H9 (cell line): ENCODE results near the gene PLPP6. TPM values are rescaled to one million over a fixed set of nuclear protein-coding genes. Genes with fewer than 3 reads are reported as not detected.

ENCODE experiments used
- DNase-seq: peaks from one replicate; pipeline ENCODE4 v3.0.0-alpha.2; 2017
- H2AFZ ChIP-seq: one replicate; pipeline ENCODE4 v1.6.1; 2013; ENCODE audit warnings: mild to moderate bottlenecking, low read length, control low read depth, moderate library complexity
- H2AK5ac ChIP-seq: 2 replicates; pipeline ENCODE4 v1.6.1; 2013; ENCODE audit warnings: low read length, control low read depth, mixed read lengths; ENCODE audit not compliant: insufficient read length
- H2BK120ac ChIP-seq: one replicate; pipeline ENCODE4 v1.6.1; 2013; ENCODE audit warnings: low read depth, mild to moderate bottlenecking, low read length, control low read depth, inconsistent platforms; ENCODE audit not compliant: poor library complexity, severe bottlenecking
- H2BK12ac ChIP-seq: 2 replicates; pipeline ENCODE4 v1.6.1; 2013; ENCODE audit warnings: low read length, control low read depth, mixed read lengths, low read depth; ENCODE audit not compliant: insufficient read length
- H2BK15ac ChIP-seq: 2 replicates; pipeline ENCODE4 v1.6.1; 2013; ENCODE audit warnings: low read depth, low read length, control low read depth
- H2BK20ac ChIP-seq: one replicate; pipeline ENCODE4 v1.6.1; 2013; ENCODE audit warnings: low read depth, mild to moderate bottlenecking, low read length, control low read depth, inconsistent platforms; ENCODE audit not compliant: poor library complexity, severe bottlenecking
- H2BK5ac ChIP-seq: 2 replicates; pipeline ENCODE4 v1.6.1; 2013; ENCODE audit warnings: low read length, control low read depth, mixed read lengths; ENCODE audit not compliant: insufficient read length
- H3K14ac ChIP-seq: 2 replicates; pipeline ENCODE4 v1.6.1; 2013; ENCODE audit warnings: low read length, control low read depth; ENCODE audit not compliant: insufficient read depth
- H3K18ac ChIP-seq: 2 replicates; pipeline ENCODE4 v1.6.1; 2013; ENCODE audit warnings: low read depth, mild to moderate bottlenecking, mixed read lengths, low read length, control low read depth; ENCODE audit not compliant: insufficient read length
- H3K23ac ChIP-seq: 2 replicates; pipeline ENCODE4 v1.6.1; 2013; ENCODE audit warnings: low read length, control low read depth, mixed read lengths, low read depth; ENCODE audit not compliant: insufficient read length
- H3K23me2 ChIP-seq: 2 replicates; pipeline ENCODE4 v1.6.1; 2013; ENCODE audit warnings: low read depth, mild to moderate bottlenecking, mixed read lengths, low read length, control low read depth; ENCODE audit not compliant: insufficient read length, poor library complexity, severe bottlenecking
- H3K27ac ChIP-seq: 2 replicates; pipeline ENCODE4 v1.5.1; 2013; ENCODE audit warnings: low read length, control low read depth, mixed read lengths, low read depth; ENCODE audit not compliant: insufficient read length
- H3K27me3 ChIP-seq: 2 replicates; pipeline ENCODE4 v1.6.1; 2013; ENCODE audit warnings: low read length, control low read depth, inconsistent platforms; ENCODE audit not compliant: insufficient read depth
- H3K4ac ChIP-seq: 2 replicates; pipeline ENCODE4 v1.6.1; 2013; ENCODE audit warnings: low read depth, mild to moderate bottlenecking, control low read depth, inconsistent platforms, low read length, moderate library complexity
- H3K4me1 ChIP-seq: 2 replicates; pipeline ENCODE4 v1.6.1; 2013; ENCODE audit warnings: low read length, control low read depth, inconsistent platforms; ENCODE audit not compliant: insufficient read depth
- H3K4me2 ChIP-seq: 2 replicates; pipeline ENCODE4 v1.6.1; 2013; ENCODE audit warnings: low read length, control low read depth, mixed read lengths; ENCODE audit not compliant: insufficient read length, insufficient read depth
- H3K56ac ChIP-seq: 2 replicates; pipeline ENCODE4 v1.6.1; 2013; ENCODE audit warnings: low read depth, mild to moderate bottlenecking, mixed read lengths, low read length, control low read depth; ENCODE audit not compliant: insufficient read length
- H3K79me1 ChIP-seq: 2 replicates; pipeline ENCODE4 v1.6.1; 2013; ENCODE audit warnings: low read depth, mild to moderate bottlenecking, moderate library complexity, low read length, control low read depth, inconsistent platforms; ENCODE audit not compliant: insufficient read depth, poor library complexity, severe bottlenecking
- H3K79me2 ChIP-seq: 2 replicates; pipeline ENCODE4 v1.6.1; 2013; ENCODE audit warnings: low read length, control low read depth, inconsistent platforms; ENCODE audit not compliant: insufficient read depth
- H3K9ac ChIP-seq: 2 replicates; pipeline ENCODE4 v1.6.1; 2013; ENCODE audit warnings: low read length, control low read depth, mixed read lengths; ENCODE audit not compliant: insufficient read length; ENCODE audit errors: extremely low read depth
- H3K9me3 ChIP-seq: one replicate; pipeline ENCODE4 v1.6.1; 2013; ENCODE audit warnings: low read depth, low read length, inconsistent platforms; ENCODE audit not compliant: control insufficient read depth
- H3T11ph ChIP-seq: one replicate; pipeline ENCODE4 v1.6.1; 2013; ENCODE audit warnings: mild to moderate bottlenecking, low read length, control low read depth, inconsistent platforms
- H4K20me1 ChIP-seq: one replicate; pipeline ENCODE4 v1.6.1; 2013; ENCODE audit not compliant: control insufficient read depth, insufficient read length, insufficient read depth
- H4K5ac ChIP-seq: 2 replicates; pipeline ENCODE4 v1.6.1; 2013; ENCODE audit warnings: low read depth, mild to moderate bottlenecking, mixed read lengths, low read length, control low read depth; ENCODE audit not compliant: insufficient read length
- H4K8ac ChIP-seq: replicated peaks from 2 replicates; pipeline ENCODE4 v1.6.1; 2013; ENCODE audit warnings: low read length, control low read depth, mixed read lengths, low read depth; ENCODE audit not compliant: insufficient read length
- H4K91ac ChIP-seq: 2 replicates; pipeline ENCODE4 v1.6.1; 2013; ENCODE audit warnings: low read depth, mild to moderate bottlenecking, moderate library complexity, mixed read lengths, low read length, control low read depth; ENCODE audit not compliant: insufficient read length
- H3K27ac Mint-ChIP-seq, 3 experiments: 2 replicates in 2 of 3; 3 replicates in 1 of 3; pipeline ENCODE4 v1.8.0; 2020 to 2021; ENCODE audit warnings: mixed read lengths in 3 of 3, mild to moderate bottlenecking in 1 of 3, moderate library complexity in 1 of 3
- H3K27me3 Mint-ChIP-seq: 2 replicates; pipeline ENCODE4 v1.8.0; 2021; ENCODE audit warnings: low read depth, mild to moderate bottlenecking, moderate library complexity, mixed read lengths
- H3K36me3 Mint-ChIP-seq, 3 experiments: 2 replicates in 2 of 3; 3 replicates in 1 of 3; pipeline ENCODE4 v1.8.0; 2020 to 2021; ENCODE audit warnings: low read depth in 3 of 3, mixed read lengths in 3 of 3; ENCODE audit not compliant: insufficient read depth in 1 of 3
- H3K4me1 Mint-ChIP-seq, 2 experiments: 2 replicates each; pipeline ENCODE4 v1.8.0; 2020; ENCODE audit warnings: mixed read lengths in 2 of 2
- H3K4me3 Mint-ChIP-seq, 2 experiments: 2 replicates in 1 of 2; 3 replicates in 1 of 2; pipeline ENCODE4 v1.8.0; 2020 to 2021; ENCODE audit warnings: mild to moderate bottlenecking in 2 of 2, mixed read lengths in 2 of 2, moderate library complexity in 1 of 2
- H3K9me3 Mint-ChIP-seq, 2 experiments: 2 replicates in 1 of 2; 3 replicates in 1 of 2; pipeline ENCODE4 v1.8.0; 2020; ENCODE audit warnings: mild to moderate bottlenecking in 2 of 2, mixed read lengths in 2 of 2, moderate library complexity in 1 of 2
- CTCF ChIP-seq: fragments of 200-600 bp; sonication (generic); conservative IDR thresholded peaks from 3 replicates; pipeline ENCODE4 v1.8.0; 2021; ENCODE audit warnings: antibody characterized with exemption, mild to moderate bottlenecking
- WGBS: extraction: QIAGEN DNeasy Blood & Tissue Kit; methylation state at CpG from one replicate; pipeline ENCODE4 v1.1.7; 2013; ENCODE audit warnings: missing lambda C conversion rate, low lambda C conversion rate, mixed read lengths; ENCODE audit not compliant: insufficient read length; ENCODE audit errors: extremely low coverage; 5-methylcytosine and 5-hydroxymethylcytosine counted together
- total RNA-seq: library from RNA; stranded (reverse); gene quantifications from 2 replicates; pipeline ENCODE4 v1.2.1, GENCODE V29; 2021

Gene PLPP6
- total RNA-seq, 1 experiment from 2014 or later, result 7.6 TPM

- H2BK20ac ChIP-seq, result no peak overlapping the region
- no peak overlapping the region for H3K4ac ChIP-seq
- no peak overlapping the region for H3K23ac ChIP-seq
- H3K27ac ChIP-seq, result no peak overlapping the region
- H3K9me3 ChIP-seq, result no peaks in the 10 kb centered on the region
- no peaks in the 10 kb centered on the region for H3K27me3 ChIP-seq
- no peak overlapping the region for H3K27ac Mint-ChIP-seq
- no CpG with 5 or more reads among the region's 3 CpGs for WGBS
- H3K14ac ChIP-seq, result no peak overlapping the region
- H2BK5ac ChIP-seq, result no peak overlapping the region
- no peaks in the 10 kb centered on the region for H3K27me3 Mint-ChIP-seq
- H3K23me2 ChIP-seq, result no peaks in the 10 kb centered on the region
- no peak overlapping the region for H3K18ac ChIP-seq
- H3K79me2 ChIP-seq, result 0 out of 2 replicates have a peak, but pooled peaks cover 1% of the 10 kb centered on the region
- no peak overlapping the region for H4K91ac ChIP-seq
- H3K4me1 Mint-ChIP-seq, result peaks cover 0 to 2% of the 10 kb centered on the region in 2 experiments; a peak in 1 of 4 replicates
- no peaks in the 10 kb centered on the region for H3K9me3 Mint-ChIP-seq
- H4K20me1 ChIP-seq, result no peaks in the 10 kb centered on the region
- no peaks in the 10 kb centered on the region for H3K79me1 ChIP-seq
- no peak overlapping the region for H2AK5ac ChIP-seq
- H3K56ac ChIP-seq, result no peak overlapping the region
- no peak overlapping the region for H2BK120ac ChIP-seq
- H3K4me3 Mint-ChIP-seq, result no peak overlapping the region
- H3K36me3 Mint-ChIP-seq, result peaks cover 6 to 20% (median 20%) of the 10 kb centered on the region in 3 experiments; a peak in 5 of 7 replicates
- H3K4me2 ChIP-seq, result no peak overlapping the region
- no peak for TF ChIP-seq CTCF
- H4K5ac ChIP-seq, result no peak overlapping the region
- H3T11ph ChIP-seq, result no peak overlapping the region
- H4K8ac ChIP-seq, result no peak overlapping the region
- H3K9ac ChIP-seq, result no peak overlapping the region
- H2BK12ac ChIP-seq, result no peak overlapping the region
- H2AFZ ChIP-seq, result no peak overlapping the region
- no peaks in the 10 kb centered on the region for H3K4me1 ChIP-seq
- H2BK15ac ChIP-seq, result no peak overlapping the region
- no peak for DNase-seq
Measured at GRCh38 chr9:4691795-4692194, 29.7 kb downstream of the PLPP6 start.
